Fibroblast of lung (primary cell): Measurements from ENCODE around the gene LAMTOR5. TPM values are rescaled to one million over a fixed set of nuclear protein-coding genes. Genes with fewer than 3 reads are reported as not detected.

Experiments used
- DNase-seq, 2 donors: peaks; one replicate each; pipeline versions ENCODE4 v3.0.0 to v3.0.0-alpha.2; 2010; ENCODE audit warnings: low read depth in 2 of 2
- H2AFZ ChIP-seq: 2 replicates; pipeline ENCODE4 v1.5.1; 2012; ENCODE audit warnings: low read length, control low read depth, inconsistent platforms
- H3K27ac ChIP-seq: 2 replicates; pipeline ENCODE4 v1.5.1; 2011; ENCODE audit warnings: low read length, control low read depth; ENCODE audit not compliant: insufficient read depth
- H3K27me3 ChIP-seq: 2 replicates; pipeline ENCODE4 v1.5.1; 2011; ENCODE audit warnings: mild to moderate bottlenecking, low read length; ENCODE audit not compliant: control insufficient read depth, insufficient read depth
- H3K36me3 ChIP-seq: 2 replicates; pipeline ENCODE4 v1.5.1; 2011; ENCODE audit warnings: low read length; ENCODE audit not compliant: control insufficient read depth, insufficient read depth
- H3K4me1 ChIP-seq: 2 replicates; pipeline ENCODE4 v1.5.1; 2011; ENCODE audit warnings: low read length; ENCODE audit not compliant: control insufficient read depth, insufficient read depth; ENCODE audit errors: extremely low read depth
- H3K4me2 ChIP-seq: 2 replicates; pipeline ENCODE4 v1.5.1; 2011; ENCODE audit warnings: low read length, control low read depth; ENCODE audit not compliant: insufficient read depth; ENCODE audit errors: extremely low read depth
- H3K4me3 ChIP-seq, 4 experiments: fragments of 200-600 bp in 1 of 4; sonication (generic) in 1 of 4; replicated peaks in 1 of 4; 2 replicates each; pipeline ENCODE4 v1.5.1; 2011 to 2016; ENCODE audit warnings: low read length in 4 of 4, low read depth in 3 of 4, mild to moderate bottlenecking in 3 of 4, control low read depth in 2 of 4, inconsistent platforms in 1 of 4, mixed read lengths in 1 of 4; ENCODE audit not compliant: insufficient read depth in 1 of 4; ENCODE audit errors: control extremely low read depth in 1 of 4
- H3K79me2 ChIP-seq: 2 replicates; pipeline ENCODE4 v1.5.1; 2012; ENCODE audit warnings: mild to moderate bottlenecking, low read length, inconsistent platforms; ENCODE audit not compliant: control insufficient read depth, insufficient read depth
- H3K9ac ChIP-seq: 2 replicates; pipeline ENCODE4 v1.5.1; 2011; ENCODE audit warnings: mild to moderate bottlenecking, low read length, control low read depth; ENCODE audit not compliant: insufficient read depth
- H3K9me3 ChIP-seq: 2 replicates; pipeline ENCODE4 v1.5.1; 2012; ENCODE audit warnings: low read depth, low read length; ENCODE audit not compliant: control insufficient read depth, insufficient read depth
- H4K20me1 ChIP-seq: 2 replicates; pipeline ENCODE4 v1.5.1; 2011; ENCODE audit warnings: low read length; ENCODE audit not compliant: control insufficient read depth, insufficient read depth; ENCODE audit errors: extremely low read depth
- CTCF ChIP-seq, 2 donors: IDR thresholded peaks in 1 of 2; conservative IDR thresholded peaks in 1 of 2; 1 replicate in 1 of 2; 2 replicates in 1 of 2; pipeline ENCODE4 v1.5.1; 2011 to 2012; ENCODE audit warnings: low read length in 2 of 2, control low read depth in 1 of 2, inconsistent platforms in 1 of 2, low read depth in 1 of 2, mild to moderate bottlenecking in 1 of 2
- EZH2 ChIP-seq: IDR thresholded peaks from 2 replicates; pipeline ENCODE4 v1.5.1; 2012; ENCODE audit warnings: low read length, control low read depth, mild to moderate bottlenecking; ENCODE audit errors: missing control alignments
- polyA plus RNA-seq, 2 donors: library from polyadenylated mRNA; depleted of rRNA in 1 of 2; stranded (reverse) in 1 of 2; unstranded in 1 of 2; fragments of >200 nt; gene quantifications; 2 replicates each; pipeline ENCODE4 v1.2.1, GENCODE V29; 2011 to 2012; ENCODE audit warnings: missing spikeins in 1 of 2
- total RNA-seq: library from RNA; depleted of rRNA; stranded (reverse); fragments of >200 nt; gene quantifications from 2 replicates; pipeline ENCODE4 v1.2.1, GENCODE V29; 2014

Gene LAMTOR5
- total and polyA plus RNA-seq, 2 donors (not counting 1 experiment from before 2014, with no cell fraction given) = 70.4 to 317 TPM

- H3K27ac ChIP-seq = no peak overlapping the region
- no peak overlapping the region for H2AFZ ChIP-seq
- no peak overlapping the region for H3K4me3 ChIP-seq
- H4K20me1 ChIP-seq = no peaks in the 10 kb centered on the region
- no peak overlapping the region for H3K4me2 ChIP-seq
- no peak overlapping the region for H3K9ac ChIP-seq
- H3K27me3 ChIP-seq = peaks cover 33% of the 10 kb centered on the region
- no peaks in the 10 kb centered on the region for H3K36me3 ChIP-seq
- no peak for DNase-seq
- TF ChIP-seq EZH2 = no peak
- H3K4me1 ChIP-seq = no peaks in the 10 kb centered on the region
- H3K9me3 ChIP-seq = no peaks in the 10 kb centered on the region
- H3K79me2 ChIP-seq = no peaks in the 10 kb centered on the region
Observed at GRCh38 chr1:110434946-110435345, 27.5 kb upstream of the LAMTOR5 start.

GRCh38 chr1:110433803-110434202 is 26.3 kb upstream of the LAMTOR5 start:
- H2AFZ ChIP-seq = no peak overlapping the region
- H4K20me1 ChIP-seq = no peaks in the 10 kb centered on the region
- H3K4me1 ChIP-seq = no peaks in the 10 kb centered on the region
- H3K4me2 ChIP-seq = no peak overlapping the region
- H3K79me2 ChIP-seq = no peaks in the 10 kb centered on the region
- no peak overlapping the region for H3K27ac ChIP-seq
- H3K9ac ChIP-seq = no peak overlapping the region
- no peak for TF ChIP-seq CTCF (conservative IDR thresholded peaks at IDR 0.05 in 1 of 2, IDR thresholded peaks at IDR 0.05 in 1 of 2; ENCODE audit: low read depth in 1 of 2, low read length in 2 of 2)
- no peak for TF ChIP-seq EZH2
- H3K9me3 ChIP-seq = no peaks in the 10 kb centered on the region
- no peaks in the 10 kb centered on the region for H3K36me3 ChIP-seq
- DNase-seq = peak; percentile 17 to 28
- peaks cover 38% of the 10 kb centered on the region for H3K27me3 ChIP-seq
- no peak overlapping the region for H3K4me3 ChIP-seq

- Histone ChIP-seq H3K4me1 (no peaks in the 10 kb centered on the region), H3K36me3 (no peaks in the 10 kb centered on the region), H3K9me3 (no peaks in the 10 kb centered on the region), H3K79me2 (no peaks in the 10 kb centered on the region), H3K4me3 (no peak overlapping the region), H3K27ac (no peak overlapping the region), H4K20me1 (no peaks in the 10 kb centered on the region), H3K4me2 (no peak overlapping the region), H3K9ac (no peak overlapping the region), H2AFZ (no peak overlapping the region), H3K27me3 (peaks cover 39% of the 10 kb centered on the region)
- DNase-seq = no peak
- TF ChIP-seq EZH2 (no peak), CTCF (conservative IDR thresholded peaks at IDR 0.05 in 1 of 2, IDR thresholded peaks at IDR 0.05 in 1 of 2; ENCODE audit: low read depth in 1 of 2, low read length in 2 of 2) (no peak)
Observed at GRCh38 chr1:110433213-110433612, 25.7 kb upstream of the LAMTOR5 start.
